Jurkat, Clone E6-1 (cell line): ENCODE data around the gene SHROOM4. TPM values are rescaled to one million over a fixed set of nuclear protein-coding genes. Genes with fewer than 3 reads are reported as not detected.

Source experiments
- DNase-seq: peaks from one replicate; pipeline ENCODE4 v3.0.0-alpha.2; 2011; ENCODE audit warnings: low read depth, low spot score
- H3K4me3 ChIP-seq: 2 replicates; pipeline ENCODE4 v1.5.1; 2011; ENCODE audit warnings: mild to moderate bottlenecking, low read length, control low read depth, moderate library complexity
- polyA plus RNA-seq: library from polyadenylated mRNA; unstranded; fragments of >200 nt; gene quantifications from one replicate; pipeline ENCODE4 v1.2.1, GENCODE V29; 2012; ENCODE audit warnings: missing spikeins; ENCODE audit not compliant: insufficient read length, insufficient read depth

Gene SHROOM4, protein sequence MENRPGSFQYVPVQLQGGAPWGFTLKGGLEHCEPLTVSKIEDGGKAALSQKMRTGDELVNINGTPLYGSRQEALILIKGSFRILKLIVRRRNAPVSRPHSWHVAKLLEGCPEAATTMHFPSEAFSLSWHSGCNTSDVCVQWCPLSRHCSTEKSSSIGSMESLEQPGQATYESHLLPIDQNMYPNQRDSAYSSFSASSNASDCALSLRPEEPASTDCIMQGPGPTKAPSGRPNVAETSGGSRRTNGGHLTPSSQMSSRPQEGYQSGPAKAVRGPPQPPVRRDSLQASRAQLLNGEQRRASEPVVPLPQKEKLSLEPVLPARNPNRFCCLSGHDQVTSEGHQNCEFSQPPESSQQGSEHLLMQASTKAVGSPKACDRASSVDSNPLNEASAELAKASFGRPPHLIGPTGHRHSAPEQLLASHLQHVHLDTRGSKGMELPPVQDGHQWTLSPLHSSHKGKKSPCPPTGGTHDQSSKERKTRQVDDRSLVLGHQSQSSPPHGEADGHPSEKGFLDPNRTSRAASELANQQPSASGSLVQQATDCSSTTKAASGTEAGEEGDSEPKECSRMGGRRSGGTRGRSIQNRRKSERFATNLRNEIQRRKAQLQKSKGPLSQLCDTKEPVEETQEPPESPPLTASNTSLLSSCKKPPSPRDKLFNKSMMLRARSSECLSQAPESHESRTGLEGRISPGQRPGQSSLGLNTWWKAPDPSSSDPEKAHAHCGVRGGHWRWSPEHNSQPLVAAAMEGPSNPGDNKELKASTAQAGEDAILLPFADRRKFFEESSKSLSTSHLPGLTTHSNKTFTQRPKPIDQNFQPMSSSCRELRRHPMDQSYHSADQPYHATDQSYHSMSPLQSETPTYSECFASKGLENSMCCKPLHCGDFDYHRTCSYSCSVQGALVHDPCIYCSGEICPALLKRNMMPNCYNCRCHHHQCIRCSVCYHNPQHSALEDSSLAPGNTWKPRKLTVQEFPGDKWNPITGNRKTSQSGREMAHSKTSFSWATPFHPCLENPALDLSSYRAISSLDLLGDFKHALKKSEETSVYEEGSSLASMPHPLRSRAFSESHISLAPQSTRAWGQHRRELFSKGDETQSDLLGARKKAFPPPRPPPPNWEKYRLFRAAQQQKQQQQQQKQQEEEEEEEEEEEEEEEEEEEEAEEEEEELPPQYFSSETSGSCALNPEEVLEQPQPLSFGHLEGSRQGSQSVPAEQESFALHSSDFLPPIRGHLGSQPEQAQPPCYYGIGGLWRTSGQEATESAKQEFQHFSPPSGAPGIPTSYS (N-terminal part only)
- polyA plus RNA-seq = not detected

DNA sequence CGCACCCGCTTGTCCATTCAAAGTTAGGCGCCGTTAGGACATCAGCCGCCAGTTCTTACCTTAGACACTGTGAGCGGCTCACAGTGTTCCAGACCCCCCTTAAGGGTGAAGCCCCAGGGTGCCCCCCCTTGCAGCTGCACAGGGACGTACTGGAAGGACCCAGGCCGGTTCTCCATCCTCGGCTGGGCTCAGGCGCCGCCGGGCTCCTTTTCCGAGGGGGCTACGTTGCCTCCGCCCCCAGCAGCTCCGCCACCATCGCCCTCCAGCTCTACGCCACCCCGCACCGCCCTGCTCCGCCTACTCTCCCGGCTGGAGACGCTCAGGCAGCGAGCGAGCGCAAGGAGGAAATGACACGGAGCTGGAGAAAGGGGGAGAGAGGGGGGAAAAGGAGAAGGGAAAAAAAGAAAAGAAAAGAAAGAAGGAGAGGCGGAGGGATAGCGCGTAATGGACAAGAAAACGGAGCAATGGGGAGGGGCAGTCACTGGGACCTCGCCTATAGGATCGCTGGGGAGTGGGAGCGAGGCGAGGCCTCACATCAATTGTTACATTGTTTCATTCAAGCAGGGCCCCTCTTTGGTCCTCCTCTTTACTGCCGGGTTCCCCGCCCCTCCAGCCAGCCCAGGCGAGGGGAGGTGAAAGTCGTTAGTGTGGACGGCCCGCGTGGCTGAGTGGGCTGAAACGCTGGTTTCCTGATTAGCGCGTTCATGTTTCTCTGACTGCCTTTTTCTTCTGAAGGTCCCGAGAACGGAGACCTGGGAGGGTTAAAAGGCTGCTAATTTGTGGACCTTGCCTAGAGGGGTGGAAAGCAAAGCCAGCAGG, at the start of gene SHROOM4:
TSS of gene SHROOM4 (minus strand) at position 352 of the 819 bp plus-strand sequence. CDS start at position 176, 176 bp downstream.
- DNase-seq = no peak
- H3K4me3 ChIP-seq = no peak within 1 kb of the TSS

- no peak overlapping the region for H3K4me3 ChIP-seq
- no peak for DNase-seq
Observed at GRCh38 chrX:50863471-50863870, 49.5 kb upstream of the SHROOM4 start.

DNA sequence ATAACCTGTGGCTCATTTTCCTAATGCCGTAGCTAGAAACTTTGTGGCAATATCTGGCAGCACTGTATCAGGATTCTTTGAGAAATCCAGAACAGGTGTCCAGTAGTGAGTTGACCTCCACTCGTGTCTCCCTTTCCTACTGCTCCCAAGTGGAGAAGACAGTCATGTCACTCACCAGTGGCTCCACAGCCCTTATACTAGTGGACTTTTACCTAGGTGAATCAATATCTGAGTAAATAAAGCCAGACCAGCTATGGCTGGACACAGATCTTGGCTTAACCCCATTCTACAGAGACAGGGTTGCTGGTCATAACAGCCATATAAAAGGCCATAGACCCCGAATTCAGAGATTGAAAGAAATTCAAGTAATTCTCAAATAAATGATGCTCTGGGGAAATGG, 46.5 kb upstream of the SHROOM4 start:
- DNase-seq = no peak

GRCh38 chrX:50858548-50858947, 44.6 kb upstream of the SHROOM4 start:
- no peak for DNase-seq
- H3K4me3 ChIP-seq = no peak overlapping the region

More for the DNA sequence above, 46.5 kb upstream of the SHROOM4 start:
- no peak overlapping the region for H3K4me3 ChIP-seq

DNA sequence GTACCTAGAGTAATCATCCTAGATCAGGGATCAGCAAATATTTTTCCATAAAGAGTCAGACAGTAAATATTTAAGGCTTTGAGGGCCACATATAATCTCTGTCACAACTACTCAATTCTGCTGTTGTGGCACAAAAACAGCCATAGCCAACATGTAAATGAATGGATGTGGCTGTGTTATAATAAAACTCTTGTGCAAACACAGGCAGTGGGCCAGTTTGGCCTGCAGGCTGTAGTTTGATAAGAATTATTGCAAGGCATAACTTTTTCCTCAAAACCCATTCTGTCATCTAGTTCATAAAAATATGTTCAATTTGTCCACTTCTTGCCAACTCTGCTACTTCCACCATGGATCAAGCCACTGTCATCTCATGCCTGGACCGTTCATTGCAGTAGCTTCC, 39.4 kb upstream of the SHROOM4 start:
- H3K4me3 ChIP-seq = no peak overlapping the region
- no peak for DNase-seq

- DNase-seq = no peak
- H3K4me3 ChIP-seq = no peak overlapping the region
Observed at GRCh38 chrX:50852524-50852923, 38.5 kb upstream of the SHROOM4 start.

DNA sequence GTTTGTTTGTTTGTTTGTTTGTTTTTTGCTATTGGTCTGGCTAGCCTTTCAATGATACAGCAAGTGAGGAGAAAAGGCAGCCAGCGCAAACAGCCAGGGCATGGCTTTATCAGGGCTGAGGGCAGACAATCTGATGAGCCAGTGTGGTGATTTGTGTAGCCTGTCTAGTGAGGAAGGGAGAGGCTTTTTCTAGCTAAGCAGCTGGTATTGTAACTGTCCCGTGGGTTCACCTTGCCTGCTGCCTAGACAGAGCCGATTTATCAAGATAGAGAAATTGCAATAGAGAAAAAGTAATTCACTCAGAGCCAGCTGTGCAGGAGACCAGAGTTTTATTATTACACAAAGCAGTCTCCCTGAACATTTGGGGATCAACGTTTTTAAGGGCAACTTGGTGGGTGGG, 28.2 kb upstream of the SHROOM4 start:
- no peak for DNase-seq
- H3K4me3 ChIP-seq = no peak overlapping the region

DNA sequence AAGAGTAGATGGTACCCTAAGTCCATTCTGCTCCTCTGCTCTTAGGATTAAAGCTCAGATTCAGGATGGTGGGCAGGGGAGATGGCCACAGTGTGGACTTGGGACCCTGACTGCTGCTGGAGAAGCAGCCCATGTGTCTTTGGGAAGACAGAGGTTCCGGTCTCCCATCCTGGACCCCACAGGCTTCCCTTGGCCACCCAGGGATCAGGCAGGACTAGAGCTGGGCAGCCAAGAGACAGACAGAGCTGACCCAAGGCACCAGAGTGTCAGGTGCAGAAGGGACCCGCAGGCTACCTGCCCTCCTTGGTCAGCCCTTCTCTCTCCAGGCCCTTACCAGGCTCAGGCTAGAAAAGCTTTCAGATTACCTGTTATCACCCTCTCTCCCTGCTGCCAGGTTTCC, 25.7 kb upstream of the SHROOM4 start:
- H3K4me3 ChIP-seq = no peak overlapping the region
- no peak for DNase-seq

- DNase-seq = no peak
- no peak overlapping the region for H3K4me3 ChIP-seq
Observed at GRCh38 chrX:50838820-50839600, 25.0 kb upstream of the SHROOM4 start.

- DNase-seq = no peak
- H3K4me3 ChIP-seq = no peak overlapping the region
Observed at GRCh38 chrX:50827996-50828395, 14.0 kb upstream of the SHROOM4 start.

DNA sequence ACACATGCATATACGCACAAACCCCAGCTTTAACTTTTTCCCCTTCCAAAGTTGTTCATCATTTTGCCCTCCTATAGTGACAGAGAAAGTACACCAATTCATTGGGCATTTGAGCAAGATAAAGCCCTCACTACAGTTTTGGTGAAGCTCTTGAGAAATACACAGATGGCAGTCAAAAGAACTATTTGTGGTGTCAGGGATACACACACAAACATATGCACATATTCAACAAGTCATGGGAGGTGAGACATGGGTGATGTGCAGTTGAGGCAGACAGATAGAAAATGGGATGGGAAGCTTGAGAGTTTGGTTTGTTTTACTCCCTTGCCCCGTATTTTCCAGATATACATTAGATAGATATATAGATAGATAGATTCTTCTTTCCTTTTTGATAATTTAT, 11.8 kb upstream of the SHROOM4 start:
- no peak overlapping the region for H3K4me3 ChIP-seq
- no peak for DNase-seq

DNA sequence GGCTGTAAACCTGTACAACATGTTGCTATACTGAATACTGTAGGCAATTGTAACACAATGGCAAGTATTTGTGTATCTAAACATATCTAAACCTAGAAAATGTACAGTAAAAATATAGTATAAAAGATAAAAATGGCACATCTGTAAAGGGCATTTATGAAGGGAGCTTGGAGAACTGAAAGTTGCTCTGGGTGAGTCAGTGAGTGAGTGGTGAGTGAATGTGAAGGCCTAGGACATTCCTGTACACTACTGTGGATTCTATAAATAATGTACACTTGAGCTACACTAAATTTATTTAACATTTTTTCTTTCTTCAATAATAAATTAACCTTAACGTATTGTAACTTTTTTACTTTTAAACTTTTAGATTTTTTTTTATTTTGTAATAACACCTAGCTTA, 5.0 kb upstream of the SHROOM4 start:
- no peak overlapping the region for H3K4me3 ChIP-seq
- no peak for DNase-seq

DNA sequence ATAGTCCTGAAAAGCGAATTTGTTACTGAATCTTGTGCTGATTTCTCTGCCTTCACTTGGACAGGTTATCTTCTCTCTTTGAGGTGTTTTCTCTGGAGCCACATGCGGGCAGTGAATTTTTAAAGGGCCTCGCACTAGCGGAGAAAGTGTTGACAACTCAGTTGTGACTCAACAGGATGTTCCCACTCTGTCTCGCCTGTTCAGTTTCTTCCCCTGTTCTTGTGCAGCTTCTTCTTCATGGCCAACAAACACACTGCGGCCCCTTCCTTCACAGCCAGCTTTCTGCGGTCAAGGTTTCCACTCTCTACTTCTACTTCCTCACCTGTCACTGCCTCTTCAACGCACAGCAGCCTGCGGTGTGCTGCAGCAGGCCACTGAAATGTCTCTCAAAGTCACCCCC, 1.1 kb upstream of the SHROOM4 start:
- H3K4me3 ChIP-seq = no peak overlapping the region

GRCh38 chrX:50814701-50815100, 707 bp upstream of the SHROOM4 start:
- DNase-seq = no peak
- H3K4me3 ChIP-seq = no peak overlapping the region

More for the DNA sequence above, 1.1 kb upstream of the SHROOM4 start:
- DNase-seq = no peak

DNA sequence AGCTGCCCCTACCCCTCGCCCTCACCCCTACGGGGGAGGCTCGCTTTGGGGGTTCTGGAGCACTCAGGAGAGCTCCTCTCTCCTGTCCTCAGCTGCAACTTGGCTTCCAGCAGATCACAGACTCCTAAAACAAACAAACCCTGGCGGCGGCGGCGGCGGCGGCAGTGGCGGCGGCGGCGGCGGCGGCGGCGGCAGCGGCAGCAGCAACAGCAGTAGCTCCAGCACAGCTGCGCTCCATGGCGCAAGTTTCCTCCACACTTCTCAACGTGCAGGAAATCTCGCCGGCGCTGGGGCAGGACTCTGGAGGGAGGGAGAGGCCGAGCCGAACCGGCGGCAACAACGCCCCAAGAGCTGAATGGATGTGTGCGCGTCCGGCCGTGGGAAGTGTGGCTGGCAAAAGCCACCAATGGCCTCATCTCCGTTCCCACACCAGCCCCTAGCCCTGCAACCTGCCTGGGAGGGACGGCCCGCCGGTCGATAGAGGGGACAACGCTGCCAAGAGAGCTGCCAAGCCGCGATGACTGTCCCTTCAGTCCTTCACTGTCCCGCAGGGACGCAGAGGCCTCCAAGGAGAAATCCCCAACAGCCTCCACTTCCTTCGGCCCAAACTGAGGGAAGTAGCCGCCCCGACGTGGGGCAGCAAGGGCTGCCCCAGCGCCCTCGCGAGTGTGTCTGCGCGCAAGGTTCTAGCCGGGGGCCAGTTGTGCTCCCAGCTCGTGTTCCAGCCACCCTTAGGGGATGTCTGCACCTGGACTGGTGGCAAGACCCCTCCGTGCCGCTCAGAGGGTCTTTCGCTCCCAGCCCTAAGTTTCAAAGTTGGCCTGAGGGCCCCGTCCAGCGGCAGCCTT, 775 bp downstream of the SHROOM4 start:
- no peak for DNase-seq
- H3K4me3 ChIP-seq = no peak overlapping the region

GRCh38 chrX:50805276-50805675, 8.7 kb downstream of the SHROOM4 start:
- no peak for DNase-seq
- H3K4me3 ChIP-seq = no peak overlapping the region

GRCh38 chrX:50801135-50801534, 12.9 kb downstream of the SHROOM4 start:
- no peak for DNase-seq
- H3K4me3 ChIP-seq = no peak overlapping the region
